ENCODE data around the gene FBXL7.

FBXL7 gene

GRCh38 chr5:15717001-15717400 is 217.0 kb downstream of the FBXL7 start:
- no peak for DNase-seq (ENCODE audit: low read depth)

- DNase-seq (ENCODE audit: low read depth) = no peak
Measured at GRCh38 chr5:15718421-15719179, 218.6 kb downstream of the FBXL7 start.

- peak; percentile 29 for DNase-seq (ENCODE audit: low read depth)
Measured at GRCh38 chr5:15719784-15720183, 219.8 kb downstream of the FBXL7 start.

- DNase-seq (ENCODE audit: low read depth) = no peak
Measured at GRCh38 chr5:15720515-15720914, 220.5 kb downstream of the FBXL7 start.

GRCh38 chr5:15722305-15722704 is 222.3 kb downstream of the FBXL7 start:
- no peak for DNase-seq (ENCODE audit: low read depth)

- no peak for DNase-seq (ENCODE audit: low read depth)
Measured at GRCh38 chr5:15727375-15727774, 227.4 kb downstream of the FBXL7 start.

- DNase-seq (ENCODE audit: low read depth) = no peak
Measured at GRCh38 chr5:15728811-15729210, 228.8 kb downstream of the FBXL7 start.

GRCh38 chr5:15731699-15732098 is 231.7 kb downstream of the FBXL7 start:
- no peak for DNase-seq (ENCODE audit: low read depth)

- DNase-seq (ENCODE audit: low read depth) = no peak
Measured at GRCh38 chr5:15734058-15734457, 234.1 kb downstream of the FBXL7 start.

- DNase-seq (ENCODE audit: low read depth) = peak; percentile 37
Measured at GRCh38 chr5:15737036-15737821, 237.2 kb downstream of the FBXL7 start.

- peak; percentile 15 for DNase-seq (ENCODE audit: low read depth)
Measured at GRCh38 chr5:15737871-15738664, 238.1 kb downstream of the FBXL7 start.

- DNase-seq (ENCODE audit: low read depth) = no peak
Measured at GRCh38 chr5:15740383-15740782, 240.4 kb downstream of the FBXL7 start.

- no peak for DNase-seq (ENCODE audit: low read depth)
Measured at GRCh38 chr5:15741591-15741990, 241.6 kb downstream of the FBXL7 start.

- no peak for DNase-seq (ENCODE audit: low read depth)
Measured at GRCh38 chr5:15746833-15747232, 246.9 kb downstream of the FBXL7 start.

GRCh38 chr5:15748266-15748665 is 248.3 kb downstream of the FBXL7 start:
- no peak for DNase-seq (ENCODE audit: low read depth)

GRCh38 chr5:15752663-15753285 is 252.8 kb downstream of the FBXL7 start:
- peak; percentile 8 for DNase-seq (ENCODE audit: low read depth)

GRCh38 chr5:15753752-15754151 is 253.8 kb downstream of the FBXL7 start:
- DNase-seq (ENCODE audit: low read depth) = no peak

- peak; percentile 80 for DNase-seq (ENCODE audit: low read depth)
Measured at GRCh38 chr5:15757103-15757502, 257.1 kb downstream of the FBXL7 start.

- no peak for DNase-seq (ENCODE audit: low read depth)
Measured at GRCh38 chr5:15757619-15758018, 257.6 kb downstream of the FBXL7 start.

- DNase-seq (ENCODE audit: low read depth) = no peak
Measured at GRCh38 chr5:15762668-15763067, 262.7 kb downstream of the FBXL7 start.

- peak; percentile 71 for DNase-seq (ENCODE audit: low read depth)
Measured at GRCh38 chr5:15763754-15764153, 263.8 kb downstream of the FBXL7 start.

GRCh38 chr5:15768936-15769335 is 269.0 kb downstream of the FBXL7 start:
- DNase-seq (ENCODE audit: low read depth) = no peak

Measured in EH (cell line).